HUES64 (cell line): Measurements from ENCODE around the gene BIRC5.
A peak's percentile ranks its signal among the peaks of the same experiment; 100 is the strongest.
"Not testable (repeated sequence)": the region's sequence is repeated elsewhere in the genome, so short reads cannot be mapped to it uniquely, and the experiment has no call there.

Source experiments
- H3K27ac ChIP-seq: 2 replicates; pipeline ENCODE4 v1.7.0; 2013; ENCODE audit warnings: low read depth, low read length, inconsistent platforms
- H3K27me3 ChIP-seq: 2 replicates; pipeline ENCODE4 v1.6.1; 2013; ENCODE audit warnings: mild to moderate bottlenecking, low read length; ENCODE audit not compliant: insufficient read depth
- H3K36me3 ChIP-seq: 2 replicates; pipeline ENCODE4 v1.6.1; 2013; ENCODE audit warnings: mild to moderate bottlenecking, low read length; ENCODE audit not compliant: insufficient read depth
- H3K4me1 ChIP-seq: 2 replicates; pipeline ENCODE4 v1.6.1; 2013; ENCODE audit warnings: mild to moderate bottlenecking, low read length, moderate library complexity; ENCODE audit not compliant: insufficient read depth
- H3K4me3 ChIP-seq: 2 replicates; pipeline ENCODE4 v1.5.1; 2013; ENCODE audit warnings: mild to moderate bottlenecking, low read length, moderate library complexity
- H3K9ac ChIP-seq: 2 replicates; pipeline ENCODE4 v1.6.1; 2013; ENCODE audit warnings: mild to moderate bottlenecking, low read depth, low read length
- H3K9me3 ChIP-seq: 2 replicates; pipeline ENCODE4 v1.6.1; 2013; ENCODE audit warnings: low read depth, low read length; ENCODE audit not compliant: insufficient read depth
- WGBS: fragments of 150-250, 120-280 bp; methylation state at CpG from one replicate; pipeline ENCODE4 v1.1.7; 2013; ENCODE audit warnings: missing lambda C conversion rate; 5-methylcytosine and 5-hydroxymethylcytosine counted together

Gene BIRC5

GRCh38 chr17:78248051-78248914, 34.2 kb downstream of the BIRC5 start:
- Histone ChIP-seq H3K9ac (no peak overlapping the region), H3K36me3 (no peaks in the 10 kb centered on the region), H3K9me3 (0 out of 2 replicates have a peak, but pooled peaks cover 6% of the 10 kb centered on the region), H3K27ac (no peak overlapping the region), H3K27me3 (no peaks in the 10 kb centered on the region), H3K4me1 (peaks cover 4% of the 10 kb centered on the region; the same call in 1 of the 2 replicates), H3K4me3 (no peak overlapping the region)
- 95% methylated on average over 30 of the region's 30 CpGs for WGBS

GRCh38 chr17:78249074-78249817, 35.2 kb downstream of the BIRC5 start:
- Histone ChIP-seq H3K27me3 (no peaks in the 10 kb centered on the region), H3K9ac (no peak overlapping the region), H3K36me3 (no peaks in the 10 kb centered on the region), H3K9me3 (0 out of 2 replicates have a peak, but pooled peaks cover 6% of the 10 kb centered on the region), H3K27ac (no peak overlapping the region), H3K4me3 (no peak overlapping the region), H3K4me1 (peaks cover 4% of the 10 kb centered on the region; the same call in 1 of the 2 replicates)
- WGBS = 90% methylated on average over 16 of the region's 16 CpGs

DNA sequence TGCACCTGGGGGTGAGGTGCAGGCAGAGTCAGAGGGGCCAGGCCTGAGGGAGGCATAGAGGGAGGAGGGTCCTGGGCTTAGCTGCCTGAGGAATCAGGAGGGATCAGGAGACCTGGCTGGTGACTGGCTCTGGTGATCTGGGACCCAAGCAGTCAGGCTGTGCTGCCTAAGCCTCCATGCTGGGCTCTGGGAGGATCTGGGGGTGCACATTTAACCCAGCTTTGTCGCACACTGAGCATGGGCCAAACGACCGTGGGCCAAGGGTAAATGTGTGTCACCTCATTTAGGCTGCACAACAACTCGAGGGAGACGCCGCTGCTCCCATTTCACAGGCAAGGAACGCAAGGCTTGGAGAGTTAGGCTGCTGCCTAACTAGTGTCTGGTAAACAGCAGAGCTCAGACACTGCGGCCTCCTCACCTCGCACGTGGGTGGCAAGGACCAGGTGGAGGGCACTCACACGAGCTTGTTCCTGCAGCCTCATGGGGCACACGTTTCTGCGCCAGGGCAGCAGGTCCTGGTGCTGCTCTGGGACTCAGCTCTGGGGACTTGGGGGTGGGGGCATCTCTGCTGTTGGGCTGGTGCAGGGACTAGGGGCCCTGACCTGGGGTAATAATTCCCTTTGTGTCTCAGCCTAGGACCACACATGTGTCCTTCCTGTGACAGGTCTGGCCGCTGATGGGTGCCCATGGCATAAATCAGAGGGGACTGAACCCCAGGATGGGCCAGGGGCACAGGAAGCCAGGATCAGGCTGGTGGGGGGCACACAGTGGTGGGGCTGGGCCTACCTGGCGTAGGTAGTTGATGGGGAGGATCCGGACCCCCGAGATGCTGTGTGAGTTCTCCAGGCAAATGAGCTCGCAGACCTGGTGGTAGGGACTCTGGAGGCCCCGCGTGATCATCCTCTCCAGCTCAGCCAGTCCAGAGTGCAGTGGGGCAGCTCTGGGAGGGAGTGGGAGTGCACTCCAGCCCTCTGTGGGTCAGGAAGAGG, 36.1 kb downstream of the BIRC5 start:
- Histone ChIP-seq H3K36me3 (no peaks in the 10 kb centered on the region), H3K9ac (no peak overlapping the region), H3K27me3 (no peaks in the 10 kb centered on the region), H3K4me3 (no peak overlapping the region), H3K9me3 (0 out of 2 replicates have a peak, but pooled peaks cover 6% of the 10 kb centered on the region), H3K27ac (no peak overlapping the region), H3K4me1 (peaks cover 4% of the 10 kb centered on the region; the same call in 1 of the 2 replicates)
- WGBS = 89% methylated on average over 20 of the region's 20 CpGs

- Histone ChIP-seq H3K27me3 (no peaks in the 10 kb centered on the region), H3K4me1 (peaks cover 5% of the 10 kb centered on the region; the same call in 1 of the 2 replicates), H3K27ac (no peak overlapping the region), H3K36me3 (no peaks in the 10 kb centered on the region), H3K4me3 (no peak overlapping the region), H3K9me3 (no peaks in the 10 kb centered on the region), H3K9ac (no peak overlapping the region)
- 44% methylated on average over 27 of the region's 27 CpGs for WGBS
Observed at GRCh38 chr17:78250891-78251772, 37.1 kb downstream of the BIRC5 start.

GRCh38 chr17:78251773-78252103, 37.7 kb downstream of the BIRC5 start:
- no peak overlapping the region for H3K9ac ChIP-seq

DNA sequence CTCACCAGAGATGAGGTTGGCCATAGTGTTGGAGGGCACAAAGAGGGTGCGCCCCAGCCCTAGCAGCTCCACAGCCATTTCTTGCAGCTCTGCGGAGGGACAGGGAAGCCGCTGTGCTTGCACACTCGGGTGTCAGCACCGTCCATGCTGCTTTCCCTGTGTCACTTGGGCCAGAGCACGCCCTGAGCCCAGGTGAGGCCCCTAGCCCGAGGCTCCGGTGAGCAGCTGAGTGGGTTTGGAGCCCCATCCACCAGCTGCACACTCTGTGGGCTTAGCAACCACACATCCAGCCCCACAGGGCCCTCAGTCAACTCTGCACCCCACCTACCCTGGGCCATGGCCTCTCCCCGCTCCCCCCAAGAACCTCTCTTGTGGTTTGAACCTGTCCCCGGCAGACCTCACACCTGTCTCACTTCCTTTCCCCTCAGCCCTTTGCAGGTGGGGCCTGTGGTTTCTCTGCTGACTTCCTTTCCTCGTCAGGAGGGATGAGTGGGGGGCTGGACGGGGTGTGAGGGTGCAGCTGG, 38.1 kb downstream of the BIRC5 start:
- no peaks in the 10 kb centered on the region for H3K27me3 ChIP-seq
- H3K4me3 ChIP-seq = no peak overlapping the region
- H3K27ac ChIP-seq = no peak overlapping the region
- no peak overlapping the region for H3K9ac ChIP-seq
- WGBS = 89% methylated on average over 12 of the region's 12 CpGs
- no peaks in the 10 kb centered on the region for H3K9me3 ChIP-seq
- H3K4me1 ChIP-seq = peaks cover 15% of the 10 kb centered on the region; the same call in 1 of the 2 replicates
- no peaks in the 10 kb centered on the region for H3K36me3 ChIP-seq

More at GRCh38 chr17:78251773-78252103, 37.7 kb downstream of the BIRC5 start:
- peaks cover 11% of the 10 kb centered on the region; the same call in 1 of the 2 replicates for H3K4me1 ChIP-seq
- H3K9me3 ChIP-seq = no peaks in the 10 kb centered on the region
- H3K4me3 ChIP-seq = no peak overlapping the region
- H3K27me3 ChIP-seq = no peaks in the 10 kb centered on the region
- no peaks in the 10 kb centered on the region for H3K36me3 ChIP-seq
- H3K27ac ChIP-seq = no peak overlapping the region
- 82% methylated on average over 5 of the region's 6 CpGs for WGBS

DNA sequence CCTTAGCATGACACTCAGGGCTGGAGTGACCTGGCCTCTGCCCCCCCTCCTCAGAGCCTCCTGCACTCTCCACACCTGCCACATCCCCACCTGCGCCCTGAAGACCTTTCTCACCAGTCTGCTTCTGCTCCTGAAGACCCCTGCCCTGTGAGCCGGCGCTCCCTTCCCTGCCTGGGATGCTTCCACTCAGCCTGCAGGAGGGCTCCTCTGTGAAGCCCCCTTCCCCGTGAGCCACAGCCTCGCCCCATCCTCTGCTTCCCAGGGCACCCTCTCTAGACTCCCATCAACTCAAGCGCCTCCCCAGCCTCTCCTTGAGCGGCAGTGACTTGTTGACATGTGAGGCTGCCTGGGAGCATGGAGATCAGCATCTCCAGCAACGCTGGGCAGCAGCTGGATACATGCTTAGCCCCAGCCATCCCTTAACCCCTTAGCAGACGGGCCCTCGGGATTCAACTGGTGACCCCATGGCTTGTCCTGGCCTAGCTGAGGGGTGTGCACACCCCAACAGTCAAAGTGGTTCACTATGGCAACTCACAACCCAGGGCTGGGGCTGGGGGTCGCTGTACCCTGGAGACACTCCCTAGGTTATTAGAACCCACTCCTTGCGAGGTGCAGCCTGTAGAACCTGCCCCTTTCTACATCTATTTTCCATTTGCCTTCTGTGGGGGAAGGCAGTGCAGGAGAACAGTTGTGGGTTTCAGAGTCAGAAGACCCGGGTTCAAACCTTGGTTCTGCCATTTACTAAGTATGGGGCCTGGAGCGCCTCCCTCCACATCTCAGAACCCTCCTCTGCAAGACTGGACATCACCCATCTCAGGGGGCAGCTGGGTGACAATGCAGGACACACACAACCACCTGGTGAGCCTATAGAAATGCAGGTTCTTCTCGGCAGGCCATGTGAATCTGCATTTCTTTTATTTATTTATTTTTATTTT, 38.9 kb downstream of the BIRC5 start:
- Histone ChIP-seq H3K4me1 (peaks cover 21% of the 10 kb centered on the region), H3K36me3 (no peaks in the 10 kb centered on the region), H3K27me3 (no peaks in the 10 kb centered on the region), H3K9ac (no peak overlapping the region), H3K27ac (no peak overlapping the region), H3K9me3 (no peaks in the 10 kb centered on the region), H3K4me3 (no peak overlapping the region)
- WGBS = 88% methylated on average over 15 of the region's 15 CpGs

DNA sequence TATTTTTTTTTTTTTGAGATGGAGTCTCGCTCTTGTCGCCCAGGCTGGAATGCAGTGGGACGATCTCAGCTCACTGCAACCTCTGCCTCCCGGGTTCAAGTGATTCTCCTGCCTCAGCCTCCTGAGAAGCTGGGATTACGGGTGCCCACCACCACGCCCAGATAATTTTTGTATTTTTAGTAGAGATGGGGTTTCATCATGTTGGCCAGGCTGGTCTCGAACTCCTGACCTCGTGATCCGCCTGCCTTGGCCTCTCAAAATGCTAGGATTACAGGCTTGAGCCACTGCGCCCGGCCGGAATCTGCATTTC, 39.5 kb downstream of the BIRC5 start:
- Histone ChIP-seq H3K9ac (peak overlapping the region; percentile 88; the same call in 1 of the 2 replicates), H3K4me1 (peaks cover 25% of the 10 kb centered on the region), H3K4me3 (peak overlapping the region; percentile 70)
- H3K9me3 ChIP-seq, H3K36me3 ChIP-seq, H3K27ac ChIP-seq, H3K27me3 ChIP-seq: not testable (repeated sequence)
- WGBS = 87% methylated on average over 12 of the region's 12 CpGs

- H3K9ac ChIP-seq = peak overlapping the region; percentile 88
- no peaks in the 10 kb centered on the region for H3K27me3 ChIP-seq
- peak overlapping the region; percentile 70 for H3K4me3 ChIP-seq
- H3K9me3 ChIP-seq = no peaks in the 10 kb centered on the region
- H3K4me1 ChIP-seq = peaks cover 25% of the 10 kb centered on the region
- H3K27ac ChIP-seq = peak overlapping the region; percentile 93
- 6% methylated on average over 73 of the region's 73 CpGs for WGBS
- no peaks in the 10 kb centered on the region for H3K36me3 ChIP-seq
Observed at GRCh38 chr17:78253946-78254672, 40.1 kb downstream of the BIRC5 start.
